T-helper 1 cell treated with Interleukin-12 subunit alpha and Interleukin-12 subunit beta and Interleukin-4 antibody, amounts not matched to agents 30 μg/mL and 1 μg/mL, for 36 hours (primary cell): ENCODE measurements around the gene AMPD3.
A peak's percentile ranks its signal among the peaks of the same experiment; 100 is the strongest.
"Not testable (repeated sequence)": the region's sequence is repeated elsewhere in the genome, so short reads cannot be mapped to it uniquely, and the experiment has no call there.

Source experiments
- H3K27ac Mint-ChIP-seq: one replicate; pipeline ENCODE4 v1.8.0; 2021; ENCODE audit warnings: mild to moderate bottlenecking, mixed read lengths
- H3K27me3 Mint-ChIP-seq: one replicate; pipeline ENCODE4 v1.8.0; 2021; ENCODE audit warnings: low read depth, mixed read lengths
- H3K36me3 Mint-ChIP-seq: one replicate; pipeline ENCODE4 v1.8.0; 2021; ENCODE audit warnings: low read depth, mixed read lengths
- H3K4me1 Mint-ChIP-seq: one replicate; pipeline ENCODE4 v1.8.0; 2021; ENCODE audit warnings: low read depth, mixed read lengths
- H3K4me3 Mint-ChIP-seq: one replicate; pipeline ENCODE4 v1.8.0; 2021; ENCODE audit warnings: mild to moderate bottlenecking, moderate library complexity, mixed read lengths
- H3K9me3 Mint-ChIP-seq: one replicate; pipeline ENCODE4 v1.8.0; 2021; ENCODE audit warnings: mixed read lengths

The AMPD3 gene

GRCh38 chr11:10418950-10419310, 36.1 kb upstream of the AMPD3 start:
- Mint-ChIP-seq H3K4me3 (no peak overlapping the region), H3K27ac (no peak overlapping the region), H3K9me3 (peaks cover 12% of the 10 kb centered on the region), H3K27me3 (peaks cover 45% of the 10 kb centered on the region), H3K36me3 (no peaks in the 10 kb centered on the region), H3K4me1 (peaks cover 14% of the 10 kb centered on the region)

- Mint-ChIP-seq H3K4me3 (no peak overlapping the region), H3K27me3 (peaks cover 45% of the 10 kb centered on the region), H3K9me3 (peaks cover 17% of the 10 kb centered on the region), H3K4me1 (no peaks in the 10 kb centered on the region), H3K27ac (no peak overlapping the region), H3K36me3 (no peaks in the 10 kb centered on the region)
Observed at GRCh38 chr11:10426475-10426874, 28.6 kb upstream of the AMPD3 start.

- no peak overlapping the region for H3K27ac Mint-ChIP-seq
- no peaks in the 10 kb centered on the region for H3K4me1 Mint-ChIP-seq
- H3K9me3 Mint-ChIP-seq = peaks cover 9% of the 10 kb centered on the region
- H3K27me3 Mint-ChIP-seq = peaks cover 45% of the 10 kb centered on the region
- H3K36me3 Mint-ChIP-seq = no peaks in the 10 kb centered on the region
- no peak overlapping the region for H3K4me3 Mint-ChIP-seq
Observed at GRCh38 chr11:10428453-10428852, 26.6 kb upstream of the AMPD3 start.

- H3K4me3 Mint-ChIP-seq = no peak overlapping the region
- H3K9me3 Mint-ChIP-seq = peaks cover 3% of the 10 kb centered on the region
- H3K27ac Mint-ChIP-seq = no peak overlapping the region
- peaks cover 38% of the 10 kb centered on the region for H3K27me3 Mint-ChIP-seq
- H3K36me3 Mint-ChIP-seq = no peaks in the 10 kb centered on the region
- H3K4me1 Mint-ChIP-seq = no peaks in the 10 kb centered on the region
Observed at GRCh38 chr11:10429526-10429925, 25.5 kb upstream of the AMPD3 start.

- peaks cover 4% of the 10 kb centered on the region for H3K4me1 Mint-ChIP-seq
- H3K9me3 Mint-ChIP-seq = no peaks in the 10 kb centered on the region
- H3K27ac Mint-ChIP-seq = no peak overlapping the region
- H3K27me3 Mint-ChIP-seq = peaks cover 40% of the 10 kb centered on the region
- H3K36me3 Mint-ChIP-seq = no peaks in the 10 kb centered on the region
- no peak overlapping the region for H3K4me3 Mint-ChIP-seq
Observed at GRCh38 chr11:10432493-10432892, 22.6 kb upstream of the AMPD3 start.

GRCh38 chr11:10432971-10433370, 22.1 kb upstream of the AMPD3 start:
- Mint-ChIP-seq H3K27ac (no peak overlapping the region), H3K4me3 (no peak overlapping the region), H3K9me3 (no peaks in the 10 kb centered on the region), H3K4me1 (peaks cover 4% of the 10 kb centered on the region), H3K27me3 (peaks cover 40% of the 10 kb centered on the region), H3K36me3 (no peaks in the 10 kb centered on the region)

GRCh38 chr11:10436224-10436623, 18.8 kb upstream of the AMPD3 start:
- no peaks in the 10 kb centered on the region for H3K36me3 Mint-ChIP-seq
- no peak overlapping the region for H3K27ac Mint-ChIP-seq
- no peaks in the 10 kb centered on the region for H3K9me3 Mint-ChIP-seq
- H3K4me3 Mint-ChIP-seq = no peak overlapping the region
- peaks cover 4% of the 10 kb centered on the region for H3K4me1 Mint-ChIP-seq
- peaks cover 24% of the 10 kb centered on the region for H3K27me3 Mint-ChIP-seq

GRCh38 chr11:10436683-10437082, 18.4 kb upstream of the AMPD3 start:
- H3K27ac Mint-ChIP-seq = not testable (repeated sequence)
- H3K27me3 Mint-ChIP-seq = peaks cover 19% of the 10 kb centered on the region

GRCh38 chr11:10438458-10438857, 16.6 kb upstream of the AMPD3 start:
- Mint-ChIP-seq H3K36me3 (no peaks in the 10 kb centered on the region), H3K9me3 (no peaks in the 10 kb centered on the region), H3K27ac (no peak overlapping the region), H3K4me3 (no peak overlapping the region), H3K27me3 (peaks cover 7% of the 10 kb centered on the region), H3K4me1 (peaks cover 13% of the 10 kb centered on the region)

More at GRCh38 chr11:10436683-10437082, 18.4 kb upstream of the AMPD3 start:
- not testable (repeated sequence) for H3K4me1 Mint-ChIP-seq, H3K4me3 Mint-ChIP-seq, H3K36me3 Mint-ChIP-seq, H3K9me3 Mint-ChIP-seq

GRCh38 chr11:10439351-10439750, 15.7 kb upstream of the AMPD3 start:
- H3K4me3 Mint-ChIP-seq = no peak overlapping the region

GRCh38 chr11:10439924-10440323, 15.1 kb upstream of the AMPD3 start:
- Mint-ChIP-seq H3K36me3 (no peaks in the 10 kb centered on the region), H3K27me3 (peaks cover 6% of the 10 kb centered on the region), H3K27ac (no peak overlapping the region), H3K9me3 (no peaks in the 10 kb centered on the region), H3K4me1 (peaks cover 15% of the 10 kb centered on the region), H3K4me3 (no peak overlapping the region)

More at GRCh38 chr11:10439351-10439750, 15.7 kb upstream of the AMPD3 start:
- H3K27me3 Mint-ChIP-seq = peaks cover 6% of the 10 kb centered on the region
- H3K27ac Mint-ChIP-seq = no peak overlapping the region
- H3K4me1 Mint-ChIP-seq = peaks cover 15% of the 10 kb centered on the region
- no peaks in the 10 kb centered on the region for H3K36me3 Mint-ChIP-seq
- no peaks in the 10 kb centered on the region for H3K9me3 Mint-ChIP-seq

GRCh38 chr11:10440401-10440800, 14.7 kb upstream of the AMPD3 start:
- Mint-ChIP-seq H3K4me1 (peaks cover 15% of the 10 kb centered on the region), H3K27me3 (peaks cover 6% of the 10 kb centered on the region)

GRCh38 chr11:10441091-10441490, 14.0 kb upstream of the AMPD3 start:
- Mint-ChIP-seq H3K4me3 (no peak overlapping the region), H3K27ac (no peak overlapping the region)

More at GRCh38 chr11:10440401-10440800, 14.7 kb upstream of the AMPD3 start:
- H3K9me3 Mint-ChIP-seq = no peaks in the 10 kb centered on the region
- H3K4me3 Mint-ChIP-seq = no peak overlapping the region
- H3K36me3 Mint-ChIP-seq = no peaks in the 10 kb centered on the region
- no peak overlapping the region for H3K27ac Mint-ChIP-seq

GRCh38 chr11:10441652-10442503, 13.2 kb upstream of the AMPD3 start:
- Mint-ChIP-seq H3K4me3 (no peak overlapping the region), H3K36me3 (no peaks in the 10 kb centered on the region), H3K27me3 (peaks cover under 1% of the 10 kb centered on the region), H3K4me1 (peaks cover 11% of the 10 kb centered on the region), H3K27ac (peak overlapping the region; percentile 6), H3K9me3 (no peaks in the 10 kb centered on the region)

More at GRCh38 chr11:10441091-10441490, 14.0 kb upstream of the AMPD3 start:
- Mint-ChIP-seq H3K9me3 (no peaks in the 10 kb centered on the region), H3K36me3 (no peaks in the 10 kb centered on the region), H3K4me1 (peaks cover 15% of the 10 kb centered on the region), H3K27me3 (peaks cover 6% of the 10 kb centered on the region)

GRCh38 chr11:10443152-10443551, 11.9 kb upstream of the AMPD3 start:
- no peaks in the 10 kb centered on the region for H3K36me3 Mint-ChIP-seq
- H3K9me3 Mint-ChIP-seq = no peaks in the 10 kb centered on the region
- H3K27me3 Mint-ChIP-seq = peaks cover 2% of the 10 kb centered on the region
- no peak overlapping the region for H3K4me3 Mint-ChIP-seq
- peaks cover 20% of the 10 kb centered on the region for H3K4me1 Mint-ChIP-seq
- no peak overlapping the region for H3K27ac Mint-ChIP-seq
